SU-DHL-6 (cell line): ENCODE measurements around the gene RBM34.

Experiments
- EZH2phosphoT487 ChIP-seq: fragments of 200-600 bp; sonication (generic), shearing (Covaris generic); conservative IDR thresholded peaks from 2 replicates; pipeline ENCODE4 v1.6.1; 2018; ENCODE audit warnings: mild to moderate bottlenecking, antibody characterized with exemption, low read length, moderate library complexity, mixed read lengths
- TF ChIP-seq, protein P1 (sequence below): fragments of 200-600 bp; sonication (generic); IDR thresholded peaks from one replicate; pipeline ENCODE4 v1.5.1; 2017; ENCODE audit warnings: antibody characterized with exemption, mild to moderate bottlenecking, low read length, moderate library complexity; ENCODE audit not compliant: insufficient read depth, poor library complexity, severe bottlenecking

DNA sequence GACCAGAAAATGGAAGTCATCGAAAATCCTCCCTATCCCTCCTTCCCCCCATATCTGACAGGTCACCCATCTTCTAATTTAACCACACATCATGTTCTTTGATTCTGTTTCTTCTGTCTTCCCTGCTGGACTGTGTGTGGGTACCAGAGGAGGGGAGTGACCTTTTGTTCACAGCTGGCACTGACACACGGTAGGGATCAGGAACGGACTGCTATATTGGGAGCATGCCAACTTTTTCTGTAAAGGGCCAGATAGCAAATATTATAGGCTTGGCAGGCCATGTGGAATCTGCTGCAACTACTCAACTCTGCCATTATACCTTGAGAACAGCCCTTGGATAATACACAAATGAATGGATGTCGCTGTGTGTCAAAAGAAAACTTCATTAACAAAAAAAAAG lies 24.9 kb downstream of the RBM34 start:
- TF ChIP-seq, protein P1, sequence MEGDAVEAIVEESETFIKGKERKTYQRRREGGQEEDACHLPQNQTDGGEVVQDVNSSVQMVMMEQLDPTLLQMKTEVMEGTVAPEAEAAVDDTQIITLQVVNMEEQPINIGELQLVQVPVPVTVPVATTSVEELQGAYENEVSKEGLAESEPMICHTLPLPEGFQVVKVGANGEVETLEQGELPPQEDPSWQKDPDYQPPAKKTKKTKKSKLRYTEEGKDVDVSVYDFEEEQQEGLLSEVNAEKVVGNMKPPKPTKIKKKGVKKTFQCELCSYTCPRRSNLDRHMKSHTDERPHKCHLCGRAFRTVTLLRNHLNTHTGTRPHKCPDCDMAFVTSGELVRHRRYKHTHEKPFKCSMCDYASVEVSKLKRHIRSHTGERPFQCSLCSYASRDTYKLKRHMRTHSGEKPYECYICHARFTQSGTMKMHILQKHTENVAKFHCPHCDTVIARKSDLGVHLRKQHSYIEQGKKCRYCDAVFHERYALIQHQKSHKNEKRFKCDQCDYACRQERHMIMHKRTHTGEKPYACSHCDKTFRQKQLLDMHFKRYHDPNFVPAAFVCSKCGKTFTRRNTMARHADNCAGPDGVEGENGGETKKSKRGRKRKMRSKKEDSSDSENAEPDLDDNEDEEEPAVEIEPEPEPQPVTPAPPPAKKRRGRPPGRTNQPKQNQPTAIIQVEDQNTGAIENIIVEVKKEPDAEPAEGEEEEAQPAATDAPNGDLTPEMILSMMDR = no peak
- no peak for TF ChIP-seq EZH2phosphoT487
